Keratinocyte (primary cell): Measurements from ENCODE around the gene RCSD1. TPM values are rescaled to one million over a fixed set of nuclear protein-coding genes. Genes with fewer than 3 reads are reported as not detected.

Experiments used
- DNase-seq: peaks from one replicate; pipeline ENCODE4 v3.0.0-alpha.2; 2011; ENCODE audit warnings: low read depth, missing footprints, low spot score
- FAIRE-seq: peaks from 2 replicates; lab custom pipeline; 2011; peaks lifted over from hg19 to GRCh38; lab: Jason Lieb, UNC
- H2AFZ ChIP-seq: 2 replicates; pipeline ENCODE4 v1.6.0; 2012; ENCODE audit warnings: low read length, control low read depth, inconsistent platforms; ENCODE audit not compliant: control insufficient read depth
- H3K27ac ChIP-seq: 2 replicates; pipeline ENCODE4 v1.5.1; 2011; ENCODE audit warnings: low read length; ENCODE audit not compliant: control insufficient read depth, insufficient read depth
- H3K27me3 ChIP-seq: 3 replicates; pipeline ENCODE4 v1.6.0; 2011; ENCODE audit warnings: low read length; ENCODE audit not compliant: control insufficient read depth, insufficient read depth; ENCODE audit errors: extremely low read depth
- H3K36me3 ChIP-seq, 2 experiments: 2 replicates in 1 of 2; 3 replicates in 1 of 2; pipeline ENCODE4 v1.5.1; 2011; ENCODE audit warnings: low read length in 2 of 2, mild to moderate bottlenecking in 1 of 2; ENCODE audit not compliant: control insufficient read depth in 2 of 2, insufficient read depth in 2 of 2; ENCODE audit errors: extremely low read depth in 1 of 2
- H3K4me1 ChIP-seq: 3 replicates; pipeline ENCODE4 v1.5.1; 2011; ENCODE audit warnings: low read length; ENCODE audit not compliant: control insufficient read depth, insufficient read depth; ENCODE audit errors: extremely low read depth
- H3K4me2 ChIP-seq: 3 replicates; pipeline ENCODE4 v1.6.0; 2011; ENCODE audit warnings: low read depth, low read length; ENCODE audit not compliant: control insufficient read depth, insufficient read depth; ENCODE audit errors: extremely low read depth
- H3K4me3 ChIP-seq, 3 experiments: fragments of 200-600 bp in 1 of 3; sonication (generic) in 1 of 3; 2 replicates in 2 of 3; 3 replicates in 1 of 3; pipeline ENCODE4 v1.5.1; 2011 to 2016; ENCODE audit warnings: low read length in 3 of 3, mild to moderate bottlenecking in 3 of 3, control low read depth in 2 of 3, inconsistent platforms in 1 of 3, low read depth in 1 of 3, mixed read lengths in 1 of 3, mixed run types in 1 of 3, moderate library complexity in 1 of 3; ENCODE audit not compliant: control insufficient read depth in 2 of 3, insufficient read depth in 2 of 3; ENCODE audit errors: extremely low read depth in 1 of 3
- H3K79me2 ChIP-seq: 2 replicates; pipeline ENCODE4 v1.6.0; 2012; ENCODE audit warnings: low read length; ENCODE audit not compliant: control insufficient read depth, insufficient read depth
- H3K9ac ChIP-seq: 3 replicates; pipeline ENCODE4 v1.6.0; 2011; ENCODE audit warnings: low read length; ENCODE audit not compliant: control insufficient read depth, insufficient read depth; ENCODE audit errors: extremely low read depth
- H3K9me1 ChIP-seq: 3 replicates; pipeline ENCODE4 v1.6.0; 2011; ENCODE audit warnings: low read length; ENCODE audit not compliant: control insufficient read depth, insufficient read depth; ENCODE audit errors: extremely low read depth
- H3K9me3 ChIP-seq: 2 replicates; pipeline ENCODE4 v1.5.1; 2012; ENCODE audit warnings: low read depth, low read length; ENCODE audit not compliant: control insufficient read depth
- H4K20me1 ChIP-seq: 3 replicates; pipeline ENCODE4 v1.6.0; 2011; ENCODE audit warnings: low read length; ENCODE audit not compliant: control insufficient read depth, insufficient read depth; ENCODE audit errors: extremely low read depth
- CTCF ChIP-seq, 3 experiments: IDR thresholded peaks in 1 of 3; conservative IDR thresholded peaks in 1 of 3; optimal IDR thresholded peaks in 1 of 3; 2 replicates in 2 of 3; 3 replicates in 1 of 3; pipeline versions ENCODE3 to v1.5.1; 2011; ENCODE audit warnings: low read length in 3 of 3, mild to moderate bottlenecking in 3 of 3, moderate library complexity in 2 of 3, control low read depth in 1 of 3, inconsistent platforms in 1 of 3; ENCODE audit not compliant: insufficient read depth in 2 of 3; ENCODE audit errors: extremely low read depth in 1 of 3
- EZH2 ChIP-seq: IDR thresholded peaks from one replicate; pipeline ENCODE4 v1.6.1; 2012; ENCODE audit warnings: inconsistent platforms, mild to moderate bottlenecking, low read length, moderate library complexity
- dilution Hi-C: fragments of 300-500 bp; cut with MboI; formaldehyde crosslinking; loops from one replicate; pipeline ENCODE4 v1.7.0; 2020; ENCODE audit warnings: low sequenced_read_pairs; ENCODE audit not compliant: extremely low pct_ligation_motif_present
- polyA plus RNA-seq, 5 experiments: library from polyadenylated mRNA; depleted of rRNA in 3 of 5; stranded (reverse) in 3 of 5; stranded (forward) in 1 of 5; unstranded in 1 of 5; fragments of >200 nt; gene quantifications; 1 replicate in 1 of 5; 2 replicates in 3 of 5; 3 replicates in 1 of 5; pipeline versions ENCODE4 v1.2.1 to v1.2.3, GENCODE V29; 2011 to 2012; ENCODE audit warnings: missing spikeins in 2 of 5, low read depth in 1 of 5, low replicate concordance in 1 of 5

Gene RCSD1
- polyA plus RNA-seq, 1 donor (not counting 4 experiments of a cell fraction or from before 2014, with no cell fraction given): 0.03 TPM

- H3K9ac ChIP-seq: no peak overlapping the region
- dilution Hi-C loops: no loop called here
- H3K4me3 ChIP-seq: no peak overlapping the region
- no peaks in the 10 kb centered on the region for H4K20me1 ChIP-seq
- DNase-seq (no peak), FAIRE-seq (no peak)
- H3K36me3 ChIP-seq: no peaks in the 10 kb centered on the region
- peaks cover 6% of the 10 kb centered on the region for H3K9me3 ChIP-seq
- TF ChIP-seq EZH2 (no peak), CTCF (optimal IDR thresholded peaks at IDR 0.05 in 1 of 3, IDR thresholded peaks at IDR 0.05 in 1 of 3, conservative IDR thresholded peaks at IDR 0.05 in 1 of 3; ENCODE audit: extremely low read depth in 1 of 3, insufficient read depth in 2 of 3, low read length in 3 of 3) (no peak)
- H3K9me1 ChIP-seq: no peaks in the 10 kb centered on the region
- no peak overlapping the region for H3K27ac ChIP-seq
- H2AFZ ChIP-seq: no peak overlapping the region
- H3K27me3 ChIP-seq: no peaks in the 10 kb centered on the region
- H3K4me1 ChIP-seq: peaks cover 4% of the 10 kb centered on the region
- H3K79me2 ChIP-seq: peaks cover 93% of the 10 kb centered on the region
- H3K4me2 ChIP-seq: no peak overlapping the region
Measured at GRCh38 chr1:167744901-167745300, 114.9 kb downstream of the RCSD1 start.

- dilution Hi-C loops: no loop called here
- DNase-seq (no peak), FAIRE-seq (no peak)
- H3K27ac ChIP-seq: no peak overlapping the region
- peaks cover 9% of the 10 kb centered on the region for H3K4me1 ChIP-seq
- no peaks in the 10 kb centered on the region for H4K20me1 ChIP-seq
- H3K27me3 ChIP-seq: no peaks in the 10 kb centered on the region
- no peak overlapping the region for H3K4me3 ChIP-seq
- no peak overlapping the region for H2AFZ ChIP-seq
- no peak overlapping the region for H3K4me2 ChIP-seq
- no peaks in the 10 kb centered on the region for H3K9me1 ChIP-seq
- peaks cover 6% of the 10 kb centered on the region for H3K9me3 ChIP-seq
- no peaks in the 10 kb centered on the region for H3K36me3 ChIP-seq
- H3K9ac ChIP-seq: no peak overlapping the region
- no peak for TF ChIP-seq CTCF (optimal IDR thresholded peaks at IDR 0.05 in 1 of 3, IDR thresholded peaks at IDR 0.05 in 1 of 3, conservative IDR thresholded peaks at IDR 0.05 in 1 of 3; ENCODE audit: extremely low read depth in 1 of 3, insufficient read depth in 2 of 3, low read length in 3 of 3)
- TF ChIP-seq EZH2: no peak
- H3K79me2 ChIP-seq: peaks cover 97% of the 10 kb centered on the region
Measured at GRCh38 chr1:167746013-167746672, 116.1 kb downstream of the RCSD1 start.
